Measurements from ENCODE around the gene DBT.
"Not testable (repeated sequence)": the region's sequence is repeated elsewhere in the genome, so short reads cannot be mapped to it uniquely, and the experiment has no call there.

Gene DBT

DNA sequence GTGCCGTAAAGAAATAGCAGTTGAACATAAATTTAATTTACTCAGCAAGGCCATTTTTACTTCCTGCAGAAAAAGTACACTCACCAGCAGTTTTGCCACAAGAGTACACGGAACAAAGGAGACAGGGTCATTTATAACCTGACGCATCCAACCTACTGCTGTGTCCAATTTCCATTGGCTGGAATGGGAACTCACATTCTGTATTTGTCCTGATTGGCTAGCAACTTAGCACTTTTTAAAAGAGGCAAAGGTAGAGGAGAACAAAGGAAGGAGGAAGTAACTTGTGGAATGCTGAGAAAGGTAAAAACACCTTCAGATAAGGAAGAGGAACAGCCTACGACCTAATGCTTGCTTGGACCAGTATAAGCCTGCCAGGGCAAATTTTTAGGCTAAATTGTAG is 16.1 kb downstream of the DBT start:
- peaks cover 19 to 63% of the 10 kb centered on the region in 2 experiments for H3K36me3 ChIP-seq (ENCODE audit: control insufficient read depth in 2 of 2, insufficient read depth in 1 of 2, low read length in 2 of 2)
- POLR2A ChIA-PET: not testable (repeated sequence)

DNA sequence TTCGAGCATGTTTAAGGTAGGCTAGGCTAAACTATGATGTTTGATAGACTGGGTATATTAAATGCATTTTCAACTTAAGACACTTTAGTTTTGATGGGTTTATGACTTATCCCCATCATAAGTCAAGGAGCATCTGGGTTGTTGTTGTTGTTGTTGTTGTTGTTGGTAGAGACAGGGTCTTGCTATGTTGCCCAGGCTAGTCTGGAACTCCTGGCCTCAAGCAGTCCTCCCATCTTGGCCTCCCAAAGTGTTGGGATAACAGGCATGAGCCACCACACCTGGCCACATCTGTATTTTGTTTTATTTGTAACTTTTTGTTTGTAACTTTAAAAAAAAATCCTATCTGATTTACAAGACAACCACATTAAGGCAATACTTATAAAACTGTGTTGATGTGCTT is 17.5 kb downstream of the DBT start:
- Histone ChIP-seq H3K4me3 (ENCODE audit: low read depth, low read length) (no peak overlapping the region), H3K27ac (ENCODE audit: extremely low read depth, low read depth, low read length) (no peak overlapping the region), H3K4me1 (ENCODE audit: control insufficient read depth, insufficient read depth, low read length) (no peaks in the 10 kb centered on the region), H3K36me3 (ENCODE audit: control insufficient read depth in 2 of 2, insufficient read depth in 1 of 2, low read length in 2 of 2) (peaks cover 20 to 67% of the 10 kb centered on the region in 2 experiments), H3K9me3 (ENCODE audit: control insufficient read depth, insufficient read depth, low read depth, low read length) (no peaks in the 10 kb centered on the region)
- TF ChIP-seq ZNF350 (tag by site-specific recombination; IDR thresholded peaks at IDR 0.05): no peak
- no peak for TF ChIP-seq ZNF626 (tag by site-specific recombination; IDR thresholded peaks at IDR 0.05)
- peak; percentile 50 for TF ChIP-seq ZNF121 (tag by site-specific recombination; IDR thresholded peaks at IDR 0.05)
- no peak for TF ChIP-seq ZNF362 (tag by site-specific recombination; IDR thresholded peaks at IDR 0.05)
- CTCF ChIA-PET: no interaction called here
- POLR2A ChIA-PET: no interaction called here

More for the DNA sequence above, 16.1 kb downstream of the DBT start:
- not testable (repeated sequence) for H3K9me3 ChIP-seq (ENCODE audit: control insufficient read depth, insufficient read depth, low read depth, low read length); H3K4me3 ChIP-seq (ENCODE audit: low read depth, low read length); H3K4me1 ChIP-seq (ENCODE audit: control insufficient read depth, insufficient read depth, low read length); H3K27ac ChIP-seq (ENCODE audit: extremely low read depth, low read depth, low read length)
- CTCF ChIA-PET: interaction anchor here (0.6 kb wide), 1 partner anchor 58 kb away, joined by 6 read pairs; no protein-coding TSS in a partner anchor

GRCh38 chr1:100231721-100232120 is 17.9 kb downstream of the DBT start:
- Histone ChIP-seq H3K9me3 (ENCODE audit: control insufficient read depth, insufficient read depth, low read depth, low read length) (no peaks in the 10 kb centered on the region), H3K4me3 (ENCODE audit: low read depth, low read length) (no peak overlapping the region), H3K36me3 (ENCODE audit: control insufficient read depth in 2 of 2, insufficient read depth in 1 of 2, low read length in 2 of 2) (peaks cover 20 to 67% of the 10 kb centered on the region in 2 experiments), H3K27ac (ENCODE audit: extremely low read depth, low read depth, low read length) (no peak overlapping the region), H3K4me1 (ENCODE audit: control insufficient read depth, insufficient read depth, low read length) (no peaks in the 10 kb centered on the region)
- ChIA-PET POLR2A (no interaction called here), CTCF (no interaction called here)
- no peak for TF ChIP-seq ZBTB48 (tag by site-specific recombination; IDR thresholded peaks at IDR 0.05)
- TF ChIP-seq SCRT2 (tag by site-specific recombination; IDR thresholded peaks at IDR 0.05): 0 out of 2 replicates have a peak, but pooled peaks have one; percentile 37

- no peaks in the 10 kb centered on the region for H3K4me1 ChIP-seq (ENCODE audit: control insufficient read depth, insufficient read depth, low read length)
- no peak overlapping the region for H3K27ac ChIP-seq (ENCODE audit: extremely low read depth, low read depth, low read length)
- CTCF ChIA-PET: no interaction called here
- no peak for TF ChIP-seq ZNF600 (tag by site-specific recombination; IDR thresholded peaks at IDR 0.05)
- TF ChIP-seq, protein P1, sequence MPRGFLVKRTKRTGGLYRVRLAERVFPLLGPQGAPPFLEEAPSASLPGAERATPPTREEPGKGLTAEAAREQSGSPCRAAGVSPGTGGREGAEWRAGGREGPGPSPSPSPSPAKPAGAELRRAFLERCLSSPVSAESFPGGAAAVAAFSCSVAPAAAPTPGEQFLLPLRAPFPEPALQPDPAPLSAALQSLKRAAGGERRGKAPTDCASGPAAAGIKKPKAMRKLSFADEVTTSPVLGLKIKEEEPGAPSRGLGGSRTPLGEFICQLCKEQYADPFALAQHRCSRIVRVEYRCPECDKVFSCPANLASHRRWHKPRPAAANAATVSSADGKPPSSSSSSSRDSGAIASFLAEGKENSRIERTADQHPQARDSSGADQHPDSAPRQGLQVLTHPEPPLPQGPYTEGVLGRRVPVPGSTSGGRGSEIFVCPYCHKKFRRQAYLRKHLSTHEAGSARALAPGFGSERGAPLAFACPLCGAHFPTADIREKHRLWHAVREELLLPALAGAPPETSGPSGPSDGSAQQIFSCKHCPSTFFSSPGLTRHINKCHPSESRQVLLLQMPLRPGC (tag by site-specific recombination; IDR thresholded peaks at IDR 0.05): no peak
- TF ChIP-seq ZNF747 (tag by site-specific recombination; IDR thresholded peaks at IDR 0.05): no peak
- TF ChIP-seq ZNF280C (tag by site-specific recombination; IDR thresholded peaks at IDR 0.05): no peak
- no peak for TF ChIP-seq ZNF416 (tag by site-specific recombination; IDR thresholded peaks at IDR 0.05)
- no peak for TF ChIP-seq ZNF324 (tag by site-specific recombination; IDR thresholded peaks at IDR 0.05)
- TF ChIP-seq, protein P2, sequence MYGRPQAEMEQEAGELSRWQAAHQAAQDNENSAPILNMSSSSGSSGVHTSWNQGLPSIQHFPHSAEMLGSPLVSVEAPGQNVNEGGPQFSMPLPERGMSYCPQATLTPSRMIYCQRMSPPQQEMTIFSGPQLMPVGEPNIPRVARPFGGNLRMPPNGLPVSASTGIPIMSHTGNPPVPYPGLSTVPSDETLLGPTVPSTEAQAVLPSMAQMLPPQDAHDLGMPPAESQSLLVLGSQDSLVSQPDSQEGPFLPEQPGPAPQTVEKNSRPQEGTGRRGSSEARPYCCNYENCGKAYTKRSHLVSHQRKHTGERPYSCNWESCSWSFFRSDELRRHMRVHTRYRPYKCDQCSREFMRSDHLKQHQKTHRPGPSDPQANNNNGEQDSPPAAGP (tag by site-specific recombination; IDR thresholded peaks at IDR 0.05): no peak
- no peak for TF ChIP-seq ZNF433 (tag by site-specific recombination; IDR thresholded peaks at IDR 0.05; ENCODE audit: low read depth)
- no peak for TF ChIP-seq KLF16 (tag by site-specific recombination; IDR thresholded peaks at IDR 0.05)
- TF ChIP-seq OSR2 (tag by site-specific recombination; IDR thresholded peaks at IDR 0.05): no peak
- no peak for TF ChIP-seq ZEB2 (tag by site-specific recombination; IDR thresholded peaks at IDR 0.05)
- TF ChIP-seq SP7 (tag by site-specific recombination; IDR thresholded peaks at IDR 0.05): no peak
- no peak for TF ChIP-seq ZNF664 (tag by site-specific recombination; IDR thresholded peaks at IDR 0.05)
- TF ChIP-seq ZNF10 (tag by site-specific recombination; IDR thresholded peaks at IDR 0.05): no peak
- no peak for TF ChIP-seq ZNF561 (tag by site-specific recombination; IDR thresholded peaks at IDR 0.05; ENCODE audit: borderline replicate concordance)
- no peak for TF ChIP-seq ZNF645 (tag by site-specific recombination; IDR thresholded peaks at IDR 0.05)
- no peak overlapping the region for H3K4me3 ChIP-seq (ENCODE audit: low read depth, low read length)
- H3K9me3 ChIP-seq (ENCODE audit: control insufficient read depth, insufficient read depth, low read depth, low read length): no peaks in the 10 kb centered on the region
- peaks cover 17 to 64% of the 10 kb centered on the region in 2 experiments for H3K36me3 ChIP-seq (ENCODE audit: control insufficient read depth in 2 of 2, insufficient read depth in 1 of 2, low read length in 2 of 2)
- POLR2A ChIA-PET: interaction anchor here (0.5 kb wide), 1 partner anchor 100 kb away, joined by 4 read pairs; no protein-coding TSS in a partner anchor
Observed at GRCh38 chr1:100230765-100231164, 18.9 kb downstream of the DBT start.
